Fibroblast of the aortic adventitia (primary cell): Measurements from ENCODE around the gene DYNC1LI1. TPM values are rescaled to one million over a fixed set of nuclear protein-coding genes. Genes with fewer than 3 reads are reported as not detected.

ENCODE experiments used
- DNase-seq: peaks from one replicate; pipeline ENCODE4 v3.0.0-alpha.2; 2010; ENCODE audit warnings: low read depth
- H3K4me3 ChIP-seq: 2 replicates; pipeline ENCODE4 v1.5.1; 2011; ENCODE audit warnings: low read depth, mild to moderate bottlenecking, control low read depth, low read length, moderate library complexity
- CTCF ChIP-seq: IDR thresholded peaks from 2 replicates; pipeline ENCODE4 v1.5.1; 2011; ENCODE audit warnings: mild to moderate bottlenecking, low read length, control low read depth, inconsistent platforms; ENCODE audit not compliant: insufficient read depth
- total RNA-seq: library from RNA; depleted of rRNA; stranded (reverse); fragments of >200 nt; gene quantifications from 2 replicates; pipeline ENCODE4 v1.2.3, GENCODE V29; 2012; ENCODE audit warnings: low replicate concordance

The DYNC1LI1 gene
- total RNA-seq, 1 donor: 42.5 TPM

DNA sequence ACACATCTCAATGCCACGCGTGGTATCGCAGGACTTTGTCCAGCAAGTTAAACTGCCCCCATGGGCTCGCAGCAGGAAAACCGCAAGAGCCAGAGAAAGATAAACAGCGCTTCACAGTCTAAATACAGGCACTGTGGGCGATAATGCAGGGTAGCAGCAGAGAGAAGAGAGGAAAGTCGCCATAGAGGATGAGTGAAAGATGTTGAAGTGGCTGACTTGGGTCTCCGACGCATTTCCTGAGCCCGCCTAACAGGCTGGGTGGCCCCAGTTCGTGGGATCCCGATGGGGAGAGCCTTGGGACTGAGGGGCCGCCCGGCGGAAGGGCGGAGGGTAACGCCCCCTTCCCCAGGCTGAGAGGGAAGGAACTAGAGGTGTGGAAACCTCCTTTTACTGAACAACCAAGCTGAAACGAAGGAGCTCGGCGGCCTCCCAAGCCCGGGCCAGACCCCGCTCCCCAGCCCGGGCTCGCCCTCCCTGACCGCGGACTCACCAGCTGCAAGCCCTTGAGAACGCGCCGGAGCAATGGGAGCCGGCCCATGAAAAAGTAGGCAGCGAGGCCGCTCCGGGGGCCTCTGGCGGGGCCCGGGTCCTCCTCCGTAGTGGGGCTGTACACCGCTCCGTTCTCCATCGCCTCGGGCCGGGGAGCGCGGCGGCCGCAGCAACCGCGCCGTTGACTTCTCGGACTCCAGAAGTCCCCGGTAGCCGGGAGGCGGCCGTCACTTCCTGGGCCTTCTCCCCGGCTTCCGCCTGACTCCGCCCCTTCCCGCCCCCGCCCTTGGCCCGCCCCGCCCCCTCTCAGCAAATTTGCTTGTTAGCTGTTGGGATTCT, 68.3 kb downstream of the DYNC1LI1 start, which contains the start of gene CMTM6:
CMTM6 (minus strand) TSS at position 735 of the 828 bp plus-strand sequence; CDS start at position 628, 107 bp downstream.
- TF ChIP-seq CTCF: no peak
- peak within 1 kb of the TSS; percentile 98 for H3K4me3 ChIP-seq
- peak; percentile 75 for DNase-seq

DNA sequence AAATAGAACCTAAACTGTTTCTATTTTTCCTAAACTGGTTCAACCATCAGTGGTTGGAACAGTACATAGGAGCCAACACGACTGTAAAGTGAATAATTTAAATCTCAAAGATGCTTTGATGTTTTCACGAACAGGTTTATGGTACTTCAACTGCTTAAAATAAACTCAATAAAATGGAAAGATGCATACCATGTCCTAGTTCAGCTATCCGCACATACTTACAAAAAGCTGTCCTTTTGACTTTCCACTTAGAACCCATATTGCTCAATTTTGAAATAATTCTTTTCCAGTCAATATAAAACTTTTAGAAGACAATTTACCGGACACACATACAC, 68.9 kb downstream of the DYNC1LI1 start:
- no peak for TF ChIP-seq CTCF
- peak overlapping the region; percentile 98 for H3K4me3 ChIP-seq
- DNase-seq: no peak

GRCh38 chr3:32500880-32501782, 69.5 kb downstream of the DYNC1LI1 start:
- TF ChIP-seq CTCF: no peak
- H3K4me3 ChIP-seq: peak overlapping the region; percentile 98
- no peak for DNase-seq

GRCh38 chr3:32500231-32500630, 70.4 kb downstream of the DYNC1LI1 start:
- TF ChIP-seq CTCF: no peak
- H3K4me3 ChIP-seq: no peak overlapping the region
- no peak for DNase-seq

GRCh38 chr3:32499585-32499984, 71.1 kb downstream of the DYNC1LI1 start:
- no peak for TF ChIP-seq CTCF
- no peak for DNase-seq
- no peak overlapping the region for H3K4me3 ChIP-seq

GRCh38 chr3:32498992-32499391, 71.7 kb downstream of the DYNC1LI1 start:
- no peak for DNase-seq
- no peak overlapping the region for H3K4me3 ChIP-seq
- no peak for TF ChIP-seq CTCF
